Memory B cell (primary cell): Measurements from ENCODE around the gene TBC1D8.
A peak's percentile ranks its signal among the peaks of the same experiment; 100 is the strongest.
"Not testable (repeated sequence)": the region's sequence is repeated elsewhere in the genome, so short reads cannot be mapped to it uniquely, and the experiment has no call there.

Experiments
- ATAC-seq: fragments of 150-1000 bp; cut with Tn5 transposase; 2 replicates; pipeline ENCODE4 v1.10.0; 2021; ENCODE audit warnings: low read depth, mild to moderate bottlenecking, moderate library complexity
- DNase-seq, 2 donors: peaks; one replicate each; pipeline ENCODE4 v3.0.0; 2022; ENCODE audit warnings: low spot score in 2 of 2
- H3K27ac Mint-ChIP-seq: one replicate; pipeline ENCODE4 v1.8.0; 2022; ENCODE audit warnings: mild to moderate bottlenecking, moderate library complexity, mixed read lengths
- H3K27me3 Mint-ChIP-seq: one replicate; pipeline ENCODE4 v1.8.0; 2022; ENCODE audit warnings: mixed read lengths
- H3K36me3 Mint-ChIP-seq: one replicate; pipeline ENCODE4 v1.8.0; 2022; ENCODE audit warnings: mild to moderate bottlenecking, mixed read lengths
- H3K4me1 Mint-ChIP-seq: one replicate; pipeline ENCODE4 v1.8.0; 2022; ENCODE audit warnings: mixed read lengths
- H3K4me3 Mint-ChIP-seq: one replicate; pipeline ENCODE4 v1.8.0; 2022; ENCODE audit warnings: mild to moderate bottlenecking, moderate library complexity, mixed read lengths
- H3K9me3 Mint-ChIP-seq: one replicate; pipeline ENCODE4 v1.8.0; 2022; ENCODE audit warnings: mixed read lengths

The TBC1D8 gene

GRCh38 chr2:101176803-101177202 is 25.6 kb upstream of the TBC1D8 start:
- Mint-ChIP-seq H3K27ac (no peak overlapping the region), H3K4me1 (peaks cover 11% of the 10 kb centered on the region), H3K36me3 (peaks cover 9% of the 10 kb centered on the region), H3K4me3 (no peak overlapping the region), H3K9me3 (peaks cover 11% of the 10 kb centered on the region), H3K27me3 (no peaks in the 10 kb centered on the region)
- ATAC-seq (no peak), DNase-seq (no peak)

DNA sequence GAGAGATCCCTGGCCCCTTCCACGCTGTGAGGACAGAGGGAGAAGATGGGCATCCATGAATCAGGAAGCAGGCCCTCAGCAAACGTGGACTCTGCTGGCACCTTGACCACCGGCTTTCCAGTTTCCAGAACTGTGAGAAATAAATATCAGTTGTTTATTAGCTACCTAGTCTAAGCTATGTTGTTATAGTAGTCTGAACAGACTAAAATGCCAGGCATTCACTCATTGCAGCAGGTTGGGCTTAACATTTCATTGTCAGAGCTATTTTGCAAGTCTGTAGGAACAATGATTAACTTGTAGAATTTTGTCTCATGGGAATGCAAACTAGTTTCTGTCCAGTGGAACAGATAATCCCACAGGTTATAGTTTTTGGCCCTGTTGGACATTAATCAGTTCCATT is 24.8 kb upstream of the TBC1D8 start:
- peaks cover 9% of the 10 kb centered on the region for H3K36me3 Mint-ChIP-seq
- H3K27me3 Mint-ChIP-seq, result no peaks in the 10 kb centered on the region
- DNase-seq, result no peak
- H3K9me3 Mint-ChIP-seq, result peaks cover 12% of the 10 kb centered on the region
- H3K27ac Mint-ChIP-seq, result no peak overlapping the region
- H3K4me3 Mint-ChIP-seq, result no peak overlapping the region
- H3K4me1 Mint-ChIP-seq, result peaks cover 12% of the 10 kb centered on the region
- no peak for ATAC-seq

- H3K4me3 Mint-ChIP-seq, result no peak overlapping the region
- ATAC-seq, result peak; percentile 99
- H3K9me3 Mint-ChIP-seq, result peaks cover 15% of the 10 kb centered on the region
- peaks cover 12% of the 10 kb centered on the region for H3K4me1 Mint-ChIP-seq
- H3K27me3 Mint-ChIP-seq, result no peaks in the 10 kb centered on the region
- H3K27ac Mint-ChIP-seq, result peak overlapping the region; percentile 43
- peaks cover 16% of the 10 kb centered on the region for H3K36me3 Mint-ChIP-seq
- DNase-seq, result peak in 1 of 2 donors; percentile 34
Observed at GRCh38 chr2:101173707-101174295, 22.6 kb upstream of the TBC1D8 start.

DNA sequence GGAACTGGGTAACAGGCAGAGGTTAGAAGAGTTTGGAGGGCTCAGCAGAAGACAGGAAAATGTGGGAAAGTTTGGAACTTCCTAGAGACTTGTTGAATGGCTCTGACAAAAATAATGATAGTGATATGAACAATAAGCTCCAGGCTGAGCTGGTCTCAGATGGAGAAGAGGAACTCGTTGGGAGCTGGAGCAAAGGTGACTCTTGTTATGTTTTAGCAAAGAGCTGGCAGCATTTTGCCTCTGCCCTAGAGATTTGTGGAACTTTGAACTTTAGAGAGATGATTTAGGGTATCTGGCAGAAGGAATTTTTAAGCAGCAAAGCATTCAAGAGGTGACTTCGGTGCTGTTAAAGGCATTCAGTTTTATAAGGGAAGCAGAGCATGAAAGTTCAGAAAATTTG is 18.6 kb upstream of the TBC1D8 start:
- not testable (repeated sequence) for H3K27me3 Mint-ChIP-seq, H3K27ac Mint-ChIP-seq, H3K4me3 Mint-ChIP-seq, DNase-seq, ATAC-seq
- H3K36me3 Mint-ChIP-seq, result peaks cover 23% of the 10 kb centered on the region
- peaks cover 12% of the 10 kb centered on the region for H3K4me1 Mint-ChIP-seq
- peaks cover 17% of the 10 kb centered on the region for H3K9me3 Mint-ChIP-seq

GRCh38 chr2:101168706-101169105 is 17.5 kb upstream of the TBC1D8 start:
- no peak for DNase-seq
- Mint-ChIP-seq H3K27ac (no peak overlapping the region), H3K4me1 (peaks cover 6% of the 10 kb centered on the region), H3K36me3 (peaks cover 20% of the 10 kb centered on the region), H3K4me3 (no peak overlapping the region), H3K9me3 (peaks cover 14% of the 10 kb centered on the region), H3K27me3 (no peaks in the 10 kb centered on the region)
- ATAC-seq, result no peak

GRCh38 chr2:101167532-101167931 is 16.4 kb upstream of the TBC1D8 start:
- not testable (repeated sequence) for DNase-seq, H3K27ac Mint-ChIP-seq, H3K27me3 Mint-ChIP-seq, ATAC-seq, H3K4me3 Mint-ChIP-seq, H3K4me1 Mint-ChIP-seq
- Mint-ChIP-seq H3K36me3 (peaks cover 19% of the 10 kb centered on the region), H3K9me3 (peaks cover 12% of the 10 kb centered on the region)

- no peak overlapping the region for H3K27ac Mint-ChIP-seq
- ATAC-seq, result no peak
- no peaks in the 10 kb centered on the region for H3K27me3 Mint-ChIP-seq
Observed at GRCh38 chr2:101164021-101164420, 12.8 kb upstream of the TBC1D8 start.

DNA sequence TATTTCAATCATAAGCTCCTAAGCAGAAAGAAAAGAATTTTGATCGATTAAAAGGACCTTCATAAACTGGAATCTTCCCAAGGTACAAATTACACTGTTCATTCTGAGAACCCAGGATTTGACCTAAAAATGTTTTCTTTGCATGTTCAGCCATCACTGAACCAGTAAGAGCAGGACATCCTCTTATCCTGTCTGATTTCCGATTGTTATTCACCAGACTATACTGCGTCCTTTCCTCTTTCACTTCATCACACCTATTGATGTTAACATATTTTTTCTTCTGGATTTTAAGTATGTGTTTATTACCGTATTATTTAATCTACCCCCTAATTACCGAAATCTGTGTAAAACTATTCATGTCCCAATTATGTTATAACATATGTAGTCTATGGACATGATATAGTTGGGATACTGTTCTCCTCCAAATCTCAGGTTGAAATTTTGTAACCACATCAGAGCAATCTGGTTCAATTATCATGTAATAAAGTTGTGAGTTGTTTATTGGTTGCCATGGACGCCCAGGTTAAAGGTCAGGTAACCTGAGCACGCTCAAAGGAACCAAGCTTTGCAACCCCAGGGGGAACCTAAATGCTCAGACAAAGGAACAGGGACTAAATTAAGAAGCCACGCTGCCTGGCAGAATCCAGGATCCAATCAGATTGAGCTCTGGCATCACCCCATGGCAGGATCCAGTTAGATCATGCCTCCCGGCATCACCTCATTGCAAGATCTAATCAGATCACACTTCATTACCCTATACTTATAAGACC is 11.6 kb upstream of the TBC1D8 start:
- H3K9me3 Mint-ChIP-seq, result peaks cover 1% of the 10 kb centered on the region
- H3K27ac Mint-ChIP-seq, result no peak overlapping the region

More at GRCh38 chr2:101164021-101164420, 12.8 kb upstream of the TBC1D8 start:
- H3K9me3 Mint-ChIP-seq, result peaks cover 3% of the 10 kb centered on the region
- DNase-seq, result no peak
- H3K4me1 Mint-ChIP-seq, result peaks cover 2% of the 10 kb centered on the region
- H3K36me3 Mint-ChIP-seq, result peaks cover 7% of the 10 kb centered on the region
- no peak overlapping the region for H3K4me3 Mint-ChIP-seq

DNA sequence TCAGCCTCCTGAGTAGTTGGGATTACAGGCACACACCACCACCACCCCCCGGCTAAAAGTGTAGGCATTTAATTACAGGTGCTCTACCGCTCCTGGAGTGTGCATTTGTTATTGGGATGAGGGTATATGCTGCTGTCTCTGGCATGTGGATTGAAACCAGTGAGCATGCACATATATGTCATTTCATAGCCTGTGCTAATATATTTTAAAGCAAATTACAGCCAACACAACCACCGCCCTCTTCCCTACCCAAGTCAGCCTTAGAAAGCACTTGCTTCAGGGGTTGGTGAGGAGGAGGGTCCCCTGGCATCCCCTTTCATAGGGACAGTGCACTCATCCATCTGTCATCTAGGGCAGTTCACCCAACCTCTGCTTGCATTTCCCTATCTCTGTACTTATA is 10.5 kb upstream of the TBC1D8 start:
- H3K9me3 Mint-ChIP-seq, result no peaks in the 10 kb centered on the region

More for the DNA sequence above, 11.6 kb upstream of the TBC1D8 start:
- Mint-ChIP-seq H3K27me3 (no peaks in the 10 kb centered on the region), H3K4me3 (no peak overlapping the region), H3K36me3 (peaks cover 5% of the 10 kb centered on the region), H3K4me1 (peaks cover 2% of the 10 kb centered on the region)
- no peak for DNase-seq
- no peak for ATAC-seq

DNA sequence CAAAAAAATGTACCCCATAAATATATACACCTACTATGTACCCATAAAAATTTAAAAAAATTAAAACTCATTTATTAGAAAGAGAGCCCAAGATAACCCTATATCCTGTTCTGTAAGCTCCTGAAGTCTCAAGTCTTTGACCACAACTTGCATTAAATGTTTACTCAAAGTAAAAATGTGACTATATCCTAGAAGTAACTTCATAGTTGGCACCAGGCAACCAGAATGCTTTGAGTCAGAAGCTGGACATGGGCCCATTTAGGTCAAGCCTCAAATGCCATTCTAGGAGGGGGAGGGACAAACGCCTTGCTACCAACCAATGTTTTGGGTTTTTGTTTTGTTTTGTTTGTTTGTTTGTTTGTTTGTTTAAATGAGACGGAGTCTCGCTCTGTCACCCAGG is 9.3 kb upstream of the TBC1D8 start:
- no peak overlapping the region for H3K27ac Mint-ChIP-seq
- ATAC-seq (no peak), DNase-seq (no peak)
- no peaks in the 10 kb centered on the region for H3K9me3 Mint-ChIP-seq
- H3K4me1 Mint-ChIP-seq, result no peaks in the 10 kb centered on the region
- no peaks in the 10 kb centered on the region for H3K27me3 Mint-ChIP-seq
- H3K36me3 Mint-ChIP-seq, result no peaks in the 10 kb centered on the region
- H3K4me3 Mint-ChIP-seq, result no peak overlapping the region

More for the DNA sequence above, 10.5 kb upstream of the TBC1D8 start:
- ATAC-seq, result no peak
- DNase-seq, result no peak
- Mint-ChIP-seq H3K27me3 (no peaks in the 10 kb centered on the region), H3K36me3 (no peaks in the 10 kb centered on the region), H3K27ac (no peak overlapping the region), H3K4me1 (no peaks in the 10 kb centered on the region), H3K4me3 (no peak overlapping the region)

DNA sequence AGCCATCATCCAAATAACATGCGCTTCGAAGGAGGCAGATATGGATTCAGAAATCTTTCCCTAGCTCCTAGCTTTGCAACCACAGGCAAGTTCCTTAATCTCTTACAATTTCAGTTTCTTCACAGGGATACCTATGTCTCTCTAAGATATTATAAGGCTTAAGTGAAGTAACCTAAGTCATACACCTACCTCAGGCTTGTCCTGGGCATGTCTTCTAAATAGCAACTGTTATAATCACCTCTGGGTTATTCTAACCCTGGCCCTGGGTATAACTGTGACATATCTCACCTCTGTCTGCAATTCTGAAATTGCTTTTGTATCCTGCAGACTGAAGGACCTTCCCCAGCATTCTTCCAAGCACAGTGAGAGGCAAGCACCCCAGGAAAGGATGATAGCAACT is 8.3 kb upstream of the TBC1D8 start:
- Mint-ChIP-seq H3K36me3 (no peaks in the 10 kb centered on the region), H3K27ac (no peak overlapping the region), H3K9me3 (no peaks in the 10 kb centered on the region), H3K4me3 (no peak overlapping the region), H3K27me3 (no peaks in the 10 kb centered on the region), H3K4me1 (no peaks in the 10 kb centered on the region)
- ATAC-seq (no peak), DNase-seq (no peak)

- DNase-seq, result no peak
- Mint-ChIP-seq H3K27me3 (no peaks in the 10 kb centered on the region), H3K9me3 (no peaks in the 10 kb centered on the region), H3K27ac (no peak overlapping the region), H3K4me1 (peaks cover 6% of the 10 kb centered on the region), H3K4me3 (no peak overlapping the region), H3K36me3 (no peaks in the 10 kb centered on the region)
- ATAC-seq, result peak; percentile 23
Observed at GRCh38 chr2:101157272-101157671, 6.1 kb upstream of the TBC1D8 start.

DNA sequence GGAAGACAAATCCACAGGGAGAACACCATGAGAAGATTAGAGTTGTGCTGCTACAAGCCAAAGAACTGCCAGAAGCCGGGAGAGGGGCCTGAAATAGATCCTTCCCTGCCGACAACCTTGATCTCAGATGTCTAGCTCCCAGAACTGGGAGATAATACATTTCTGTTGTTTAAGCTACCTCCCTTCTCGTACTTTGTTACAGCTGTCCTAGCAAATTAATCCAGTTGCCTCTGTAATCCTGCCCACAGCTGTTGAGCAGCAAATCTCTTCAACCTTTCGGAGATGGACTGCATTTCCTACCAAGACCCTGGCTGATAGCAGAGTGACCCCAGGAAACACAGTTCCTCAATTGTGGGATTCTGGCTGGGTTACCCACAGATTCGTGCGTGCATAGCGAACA is 2.6 kb upstream of the TBC1D8 start:
- ATAC-seq, result no peak
- no peak overlapping the region for H3K4me3 Mint-ChIP-seq

GRCh38 chr2:101153077-101153707 is 2.0 kb upstream of the TBC1D8 start:
- H3K9me3 Mint-ChIP-seq, result no peaks in the 10 kb centered on the region
- no peak overlapping the region for H3K4me3 Mint-ChIP-seq
- no peak for ATAC-seq
- H3K27me3 Mint-ChIP-seq, result peaks cover 2% of the 10 kb centered on the region
- H3K27ac Mint-ChIP-seq, result no peak overlapping the region
- no peak for DNase-seq
- H3K36me3 Mint-ChIP-seq, result no peaks in the 10 kb centered on the region
- H3K4me1 Mint-ChIP-seq, result peaks cover 17% of the 10 kb centered on the region

More for the DNA sequence above, 2.6 kb upstream of the TBC1D8 start:
- Mint-ChIP-seq H3K4me1 (peaks cover 17% of the 10 kb centered on the region), H3K36me3 (no peaks in the 10 kb centered on the region), H3K9me3 (no peaks in the 10 kb centered on the region), H3K27me3 (peaks cover 2% of the 10 kb centered on the region), H3K27ac (no peak overlapping the region)
- no peak for DNase-seq
